K562 (cell line): ENCODE measurements around the gene DHX58. TPM values are rescaled to one million over a fixed set of nuclear protein-coding genes. Genes with fewer than 3 reads are reported as not detected.
A peak's percentile ranks its signal among the peaks of the same experiment; 100 is the strongest.

Experiments
- ATAC-seq: fragments of 200-7000 bp; cut with Tn5 transposase; 3 replicates; pipeline ENCODE4 v1.9.1; 2020; ENCODE audit warnings: moderate library complexity
- BruUV-seq: library from RNA; stranded (reverse); fragments of 400-500 nt; replicated peaks from 2 replicates; lab custom pipeline; 2021; lab: Mats Ljungman, UMichigan
- CTCF ChIA-PET: fragments of 300-600 bp; formaldehyde crosslinking; extraction: SDS; loops from one replicate; lab custom pipeline; 2021; ENCODE audit warnings: low intra/inter-chr PET ratio; lab: Yijun Ruan, JAX
- POLR2A ChIA-PET: fragments of 300-600, 350-650 bp; sonication (Branson Sonifier 250); formaldehyde crosslinking; extraction: SDS; loops from one replicate; lab custom pipeline; 2021; ENCODE audit warnings: antibody characterized with exemption, inconsistent platforms; lab: Yijun Ruan, JAX
- DNase-seq, 4 experiments: peaks; one replicate each; pipeline versions ENCODE4 v3.0.0 to v3.0.0-alpha.2; 2011 to 2018; ENCODE audit warnings: low spot score in 3 of 4, mixed read lengths in 3 of 4; ENCODE audit errors: extremely low read depth in 1 of 4
- FAIRE-seq: peaks from 2 replicates; lab custom pipeline; 2011; peaks lifted over from hg19 to GRCh38; lab: Jason Lieb, UNC
- H2AFZ ChIP-seq: 2 replicates; pipeline ENCODE4 v1.6.0; 2011; ENCODE audit warnings: low read depth, low read length, control low read depth, inconsistent platforms
- H3K27ac ChIP-seq: fragments of 200-600 bp; 3 replicates; pipeline ENCODE4 v1.8.0; 2011; ENCODE audit warnings: low read depth, mild to moderate bottlenecking, control low read depth, inconsistent platforms, low read length, moderate library complexity, mixed read lengths; ENCODE audit errors: extremely low read depth
- H3K27me3 ChIP-seq, 2 experiments: fragments of 300-600 bp in 1 of 2; 2 replicates in 1 of 2; 3 replicates in 1 of 2; pipeline versions ENCODE4 v1.6.0 to v1.8.0; 2011; ENCODE audit warnings: inconsistent platforms in 2 of 2, low read length in 2 of 2, mild to moderate bottlenecking in 1 of 2, mixed read lengths in 1 of 2, moderate library complexity in 1 of 2; ENCODE audit not compliant: control insufficient read depth in 2 of 2, insufficient read depth in 2 of 2
- H3K36me3 ChIP-seq: fragments of 300-600 bp; 3 replicates; pipeline ENCODE4 v1.8.0; 2011; ENCODE audit warnings: mild to moderate bottlenecking, low read length, inconsistent platforms; ENCODE audit not compliant: control insufficient read depth, insufficient read depth
- H3K4me1 ChIP-seq, 2 experiments: fragments of 200-600 bp in 1 of 2; replicated peaks in 1 of 2; 2 replicates in 1 of 2; 3 replicates in 1 of 2; pipeline versions ENCODE4 v1.5.1 to v1.8.0; 2011; ENCODE audit warnings: inconsistent platforms in 2 of 2, low read length in 2 of 2, mild to moderate bottlenecking in 1 of 2, mixed read lengths in 1 of 2, moderate library complexity in 1 of 2; ENCODE audit not compliant: control insufficient read depth in 2 of 2, insufficient read depth in 2 of 2
- H3K4me2 ChIP-seq: 2 replicates; pipeline ENCODE4 v1.6.1; 2011; ENCODE audit warnings: low read length, control low read depth, inconsistent platforms, mixed read lengths; ENCODE audit not compliant: insufficient read depth
- H3K4me3 ChIP-seq: fragments of 200-600 bp; sonication (generic), shearing (Covaris generic); 2 replicates; pipeline ENCODE4 v1.5.1; 2016; ENCODE audit warnings: control low read depth, inconsistent platforms
- H3K79me2 ChIP-seq: fragments of 200-600 bp; 3 replicates; pipeline ENCODE4 v1.8.0; 2011; ENCODE audit warnings: low read length, inconsistent platforms; ENCODE audit not compliant: control insufficient read depth, insufficient read depth
- H3K9ac ChIP-seq, 2 experiments: 2 replicates each; pipeline versions ENCODE4 v1.6.0 to v1.6.1; 2011; ENCODE audit warnings: low read depth in 2 of 2, low read length in 2 of 2, control low read depth in 1 of 2, inconsistent platforms in 1 of 2, mild to moderate bottlenecking in 1 of 2, mixed read lengths in 1 of 2; ENCODE audit not compliant: insufficient read depth in 1 of 2
- H3K9me1 ChIP-seq: one replicate; pipeline ENCODE4 v1.6.0; 2011; ENCODE audit warnings: inconsistent platforms, mild to moderate bottlenecking, low read length, moderate library complexity; ENCODE audit not compliant: control insufficient read depth, insufficient read depth
- H3K9me3 ChIP-seq: replicated peaks from 2 replicates; pipeline ENCODE4 v1.5.1; 2011; ENCODE audit warnings: low read depth, low read length, inconsistent platforms; ENCODE audit not compliant: control insufficient read depth, insufficient read depth
- H4K20me1 ChIP-seq: replicated peaks from 2 replicates; pipeline ENCODE4 v1.6.1; 2011; ENCODE audit warnings: low read length, inconsistent platforms, mixed read lengths; ENCODE audit not compliant: control insufficient read depth, insufficient read depth
- E2F6 ChIP-seq, 2 experiments: IDR thresholded peaks; 2 replicates each; pipeline ENCODE4 v1.6.1; 2011; ENCODE audit warnings: borderline replicate concordance in 1 of 2, control low read depth in 1 of 2, low read depth in 1 of 2, low read length in 1 of 2, mild to moderate bottlenecking in 1 of 2, mixed read lengths in 1 of 2, moderate library complexity in 1 of 2; ENCODE audit not compliant: insufficient read depth in 1 of 2, insufficient read length in 1 of 2, poor library complexity in 1 of 2, severe bottlenecking in 1 of 2; ENCODE audit errors: extremely low read depth in 1 of 2
- ESRRA ChIP-seq: fragments of 450-650 bp; IDR thresholded peaks from 2 replicates; pipeline ENCODE4 v1.6.1; 2014; ENCODE audit warnings: low read depth, mild to moderate bottlenecking, moderate library complexity, borderline replicate concordance
- PML ChIP-seq: IDR thresholded peaks from 2 replicates; pipeline ENCODE4 v1.6.1; 2012; ENCODE audit warnings: low read length, inconsistent platforms
- UBTF ChIP-seq, 2 experiments: IDR thresholded peaks; 2 replicates each; pipeline ENCODE4 v1.6.1; 2012; ENCODE audit warnings: improper control_type of control experiment in 2 of 2, low read depth in 2 of 2, low read length in 2 of 2, borderline replicate concordance in 1 of 2
- ZNF324 ChIP-seq: fragments of 250-450 bp; sonication (Bioruptor Pico); IDR thresholded peaks from 2 replicates; pipeline ENCODE4 v1.4.0; 2020; ENCODE audit warnings: mild to moderate bottlenecking
- ZNF436 ChIP-seq: fragments of 250-450, 450-650 bp; sonication (Bioruptor Pico); formaldehyde crosslinking; IDR thresholded peaks from 2 replicates; pipeline ENCODE4 v1.7.0; 2020; ENCODE audit warnings: mild to moderate bottlenecking
- WGBS: fragments of 100-300 bp; shearing (Covaris generic); methylation state at CpG from one replicate; pipeline ENCODE4 v1.1.6; 2016; ENCODE audit warnings: low coverage, mixed read lengths; ENCODE audit not compliant: insufficient coverage; ENCODE audit errors: missing lambda C conversion rate; 5-methylcytosine and 5-hydroxymethylcytosine counted together
- in situ Hi-C: fragments of 300-500 bp; cut with MboI; formaldehyde crosslinking; loops from 4 replicates; pipeline ENCODE4 v1.15.0; 2018; ENCODE audit warnings: inconsistent platforms, mixed read lengths
- intact Hi-C: fragments of 100-400 bp; cut with micrococcal nuclease; formaldehyde crosslinking; loops from 2 replicates; pipeline ENCODE4 v1.14.2; 2022
- polyA plus RNA-seq, 8 experiments: library from polyadenylated mRNA; depleted of rRNA in 4 of 8; stranded (reverse) in 5 of 8; unstranded in 3 of 8; fragments of >200 nt; fragmentation: Nextera tagmentation in 2 of 8; fragmentation: Illumina TruSeq in 1 of 8; extraction: Ambion mirVana in 2 of 8; extraction: Trizol in 1 of 8; gene quantifications; 2 replicates each; pipeline versions ENCODE4 v1.2.1 to v1.2.3, GENCODE V29; 2011 to 2014; ENCODE audit warnings: inconsistent platforms in 1 of 8, missing spikeins in 1 of 8
- total RNA-seq, 7 experiments: library from RNA; depleted of rRNA in 6 of 7; stranded (reverse); fragments of >200 nt in 6 of 7; fragmentation: Illumina TruSeq in 2 of 7; extraction: Trizol in 2 of 7; gene quantifications; 2 replicates each; pipeline versions ENCODE4 v1.2.1 to v1.2.3, GENCODE V29; 2011 to 2021; ENCODE audit warnings: low replicate concordance in 1 of 7
- TF ChIP-seq, protein P1 (sequence below): fragments of 450-650 bp; IDR thresholded peaks from 2 replicates; pipeline ENCODE4 v1.6.1; 2016; ENCODE audit warnings: low read depth, mild to moderate bottlenecking, moderate library complexity
- TF ChIP-seq, protein P2 (sequence below), 3 experiments: IDR thresholded peaks in 2 of 3; conservative IDR thresholded peaks in 1 of 3; 2 replicates each; pipeline ENCODE4 v1.5.1; 2011 to 2012; ENCODE audit warnings: low read length in 3 of 3, mild to moderate bottlenecking in 3 of 3, control low read depth in 2 of 3, improper control_type of control experiment in 1 of 3, inconsistent platforms in 1 of 3, low read depth in 1 of 3, mixed read lengths in 1 of 3, moderate library complexity in 1 of 3; ENCODE audit not compliant: insufficient read depth in 2 of 3

The DHX58 gene
- total and polyA plus RNA-seq, 9 of the 15 experiments (the other 6 are each of a cell fraction or from before 2014, with no cell fraction given), result 0.15 to 3.0 (median 1.4) TPM

DNA sequence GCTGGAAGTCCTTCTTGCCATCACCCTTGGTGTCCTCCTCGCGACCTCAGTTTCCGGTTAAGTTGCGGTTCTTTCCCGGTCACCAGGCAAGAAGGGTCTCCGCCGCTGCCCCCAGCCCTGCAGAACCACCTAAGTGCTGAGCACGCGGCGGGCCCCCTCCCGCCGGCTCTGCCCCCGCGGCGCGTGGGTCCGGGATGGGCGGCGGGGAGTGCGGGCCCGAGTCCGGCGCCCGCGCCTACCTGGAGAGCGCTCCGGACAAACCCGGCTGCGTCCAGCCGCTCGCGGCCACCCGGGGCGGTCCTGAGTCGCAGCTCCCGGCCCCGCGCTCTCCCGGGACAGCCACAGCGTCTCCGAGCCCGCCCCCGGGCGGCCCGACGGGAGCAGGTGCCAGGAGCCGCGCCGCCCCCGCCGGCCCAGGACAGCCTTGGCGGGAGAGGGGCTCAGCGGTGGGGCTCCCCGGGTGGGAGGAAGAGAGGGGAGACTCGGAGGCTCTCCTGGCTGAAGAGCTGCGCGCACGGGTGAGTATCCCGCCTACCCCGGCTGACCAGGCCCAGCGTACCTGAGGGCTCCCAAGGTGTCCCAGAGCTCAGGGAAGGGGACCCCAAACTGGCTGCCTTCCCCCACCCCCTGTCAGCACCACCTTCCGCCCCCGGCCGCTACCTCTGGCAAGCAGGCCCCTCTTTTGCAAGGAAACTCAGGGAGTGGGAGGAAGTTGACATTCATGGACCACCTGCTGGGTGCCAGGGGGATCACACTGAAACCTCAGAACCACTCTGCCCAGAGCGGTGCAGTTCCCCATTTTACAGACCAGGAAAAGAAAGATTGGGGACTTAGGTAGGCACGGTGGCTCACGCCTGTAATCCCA, 40.0 kb downstream of the DHX58 start:
- CTCF ChIA-PET, result no interaction called here
- DNase-seq (peak; percentile 41 to 77 (median 62)), FAIRE-seq (no peak), ATAC-seq (peak; percentile 87)
- Histone ChIP-seq H3K27me3 (peaks cover 8 to 33% of the 10 kb centered on the region in 2 experiments; a peak in 4 of 5 replicates), H3K27ac (no peak overlapping the region), H3K79me2 (no peaks in the 10 kb centered on the region), H3K9me3 (no peaks in the 10 kb centered on the region), H3K36me3 (no peaks in the 10 kb centered on the region), H3K4me2 (peak overlapping the region; percentile 46), H2AFZ (peak overlapping the region; percentile 77; the same call in 1 of the 2 replicates), H3K9me1 (no peaks in the 10 kb centered on the region), H3K4me3 (peak overlapping the region; percentile 34), H3K4me1 (peaks cover 2 to 14% of the 10 kb centered on the region in 2 experiments; a peak in 4 of 5 replicates), H4K20me1 (0 out of 2 replicates have a peak, but pooled peaks cover 4% of the 10 kb centered on the region), H3K9ac (peak overlapping the region in 1 of 2 experiments; percentile 83; a peak in 2 of 4 replicates)
- BruUV-seq, result no TSS peak
- WGBS, result 9% methylated on average over 46 of the region's 67 CpGs
- intact Hi-C loops, result no loop called here
- in situ Hi-C loops, result no loop called here
- POLR2A ChIA-PET, result interaction anchor here (0.6 to 1.3 kb wide), 3 partner anchors 15 to 58 kb away, joined by 3 to 4 read pairs (median 3); no protein-coding TSS in a partner anchor
- no peak for TF ChIP-seq ESRRA
- TF ChIP-seq, protein P1, sequence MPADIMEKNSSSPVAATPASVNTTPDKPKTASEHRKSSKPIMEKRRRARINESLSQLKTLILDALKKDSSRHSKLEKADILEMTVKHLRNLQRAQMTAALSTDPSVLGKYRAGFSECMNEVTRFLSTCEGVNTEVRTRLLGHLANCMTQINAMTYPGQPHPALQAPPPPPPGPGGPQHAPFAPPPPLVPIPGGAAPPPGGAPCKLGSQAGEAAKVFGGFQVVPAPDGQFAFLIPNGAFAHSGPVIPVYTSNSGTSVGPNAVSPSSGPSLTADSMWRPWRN, result no peak
- TF ChIP-seq UBTF (IDR thresholded peaks at IDR 0.05; ENCODE audit: borderline replicate concordance in 1 of 2, low read depth in 2 of 2, low read length in 2 of 2), result peak in 1 of 2 experiments; percentile 74; a peak in 1 of 4 replicates
- no peak for TF ChIP-seq PML
- peak in 1 of 2 experiments; percentile 24 for TF ChIP-seq E2F6 (IDR thresholded peaks at IDR 0.05; ENCODE audit: borderline replicate concordance in 1 of 2, extremely low read depth in 1 of 2, insufficient read depth in 1 of 2, insufficient read length in 1 of 2, low read depth in 1 of 2, low read length in 1 of 2, poor library complexity in 1 of 2, severe bottlenecking in 1 of 2)
- no peak for TF ChIP-seq ZNF436 (CRISPR knock-in tag)
- TF ChIP-seq ZNF324 (CRISPR knock-in tag), result no peak
- TF ChIP-seq, protein P2, sequence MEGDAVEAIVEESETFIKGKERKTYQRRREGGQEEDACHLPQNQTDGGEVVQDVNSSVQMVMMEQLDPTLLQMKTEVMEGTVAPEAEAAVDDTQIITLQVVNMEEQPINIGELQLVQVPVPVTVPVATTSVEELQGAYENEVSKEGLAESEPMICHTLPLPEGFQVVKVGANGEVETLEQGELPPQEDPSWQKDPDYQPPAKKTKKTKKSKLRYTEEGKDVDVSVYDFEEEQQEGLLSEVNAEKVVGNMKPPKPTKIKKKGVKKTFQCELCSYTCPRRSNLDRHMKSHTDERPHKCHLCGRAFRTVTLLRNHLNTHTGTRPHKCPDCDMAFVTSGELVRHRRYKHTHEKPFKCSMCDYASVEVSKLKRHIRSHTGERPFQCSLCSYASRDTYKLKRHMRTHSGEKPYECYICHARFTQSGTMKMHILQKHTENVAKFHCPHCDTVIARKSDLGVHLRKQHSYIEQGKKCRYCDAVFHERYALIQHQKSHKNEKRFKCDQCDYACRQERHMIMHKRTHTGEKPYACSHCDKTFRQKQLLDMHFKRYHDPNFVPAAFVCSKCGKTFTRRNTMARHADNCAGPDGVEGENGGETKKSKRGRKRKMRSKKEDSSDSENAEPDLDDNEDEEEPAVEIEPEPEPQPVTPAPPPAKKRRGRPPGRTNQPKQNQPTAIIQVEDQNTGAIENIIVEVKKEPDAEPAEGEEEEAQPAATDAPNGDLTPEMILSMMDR (IDR thresholded peaks at IDR 0.05 in 2 of 3, conservative IDR thresholded peaks at IDR 0.05 in 1 of 3; ENCODE audit: insufficient read depth in 2 of 3, low read depth in 1 of 3, low read length in 3 of 3), result peak in 2 of 3 experiments; percentile 23 to 62; a peak in 2 of 6 replicates
